Measurements from ENCODE around the gene TTC12. TPM values are rescaled to one million over a fixed set of nuclear protein-coding genes. Genes with fewer than 3 reads are reported as not detected.

TTC12 gene, protein sequence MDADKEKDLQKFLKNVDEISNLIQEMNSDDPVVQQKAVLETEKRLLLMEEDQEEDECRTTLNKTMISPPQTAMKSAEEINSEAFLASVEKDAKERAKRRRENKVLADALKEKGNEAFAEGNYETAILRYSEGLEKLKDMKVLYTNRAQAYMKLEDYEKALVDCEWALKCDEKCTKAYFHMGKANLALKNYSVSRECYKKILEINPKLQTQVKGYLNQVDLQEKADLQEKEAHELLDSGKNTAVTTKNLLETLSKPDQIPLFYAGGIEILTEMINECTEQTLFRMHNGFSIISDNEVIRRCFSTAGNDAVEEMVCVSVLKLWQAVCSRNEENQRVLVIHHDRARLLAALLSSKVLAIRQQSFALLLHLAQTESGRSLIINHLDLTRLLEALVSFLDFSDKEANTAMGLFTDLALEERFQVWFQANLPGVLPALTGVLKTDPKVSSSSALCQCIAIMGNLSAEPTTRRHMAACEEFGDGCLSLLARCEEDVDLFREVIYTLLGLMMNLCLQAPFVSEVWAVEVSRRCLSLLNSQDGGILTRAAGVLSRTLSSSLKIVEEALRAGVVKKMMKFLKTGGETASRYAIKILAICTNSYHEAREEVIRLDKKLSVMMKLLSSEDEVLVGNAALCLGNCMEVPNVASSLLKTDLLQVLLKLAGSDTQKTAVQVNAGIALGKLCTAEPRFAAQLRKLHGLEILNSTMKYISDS
- polyA plus RNA-seq (2013, experiment 1 of 2; ENCODE audit: insufficient read length) = 3.6 TPM
- polyA plus RNA-seq (2013, experiment 2 of 2; ENCODE audit: insufficient read length) = 3.0 TPM

DNA sequence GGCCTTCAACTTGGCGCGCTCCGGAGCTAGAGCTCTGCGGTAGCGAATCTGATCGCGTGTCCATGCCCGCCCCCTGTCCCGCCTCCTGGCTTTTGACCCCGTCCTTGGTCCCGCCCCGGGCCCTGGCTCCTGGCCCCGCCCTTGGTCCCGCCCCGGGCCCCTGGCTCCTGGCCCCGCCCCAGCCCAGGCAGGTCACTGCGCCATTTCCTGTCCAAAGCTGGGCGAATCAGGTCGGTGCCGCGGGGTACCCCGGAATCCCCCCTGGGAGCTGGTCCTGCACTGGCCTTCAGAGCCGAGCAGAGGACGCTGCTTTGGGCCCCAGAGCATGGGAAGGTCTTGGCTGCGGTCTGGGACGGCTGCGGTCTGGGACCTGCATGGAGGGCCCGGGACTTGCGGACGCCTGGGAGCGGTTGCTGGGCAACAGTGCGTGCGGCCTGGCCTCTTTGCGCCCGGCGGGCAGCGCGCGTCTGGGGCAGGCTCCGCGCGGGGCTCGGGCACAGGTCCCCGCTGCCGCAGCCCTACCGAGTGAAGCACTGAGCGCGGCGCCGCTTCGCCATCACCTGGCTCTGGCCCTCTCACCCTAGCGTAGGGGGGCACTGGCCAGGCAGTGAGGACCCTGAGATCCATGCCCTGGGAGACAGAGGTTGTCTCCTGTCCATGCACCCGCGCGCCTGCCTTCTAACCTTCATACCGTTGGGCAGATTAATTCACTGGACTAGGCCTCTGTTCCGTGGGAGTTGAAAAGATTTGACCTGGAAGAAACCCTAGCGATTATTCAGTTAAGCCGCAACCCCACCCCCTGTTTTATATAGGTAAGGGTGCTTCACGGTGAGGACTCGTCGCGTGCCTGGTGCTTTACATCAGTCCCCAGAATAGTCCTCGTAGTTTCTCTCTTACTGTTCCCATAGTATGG lies at the start of gene TTC12:
Gene TTC12 (plus strand): TSS at position 195 of the 913 bp plus-strand sequence. CDS start 1,675 bp downstream, outside the sequence.
- peak; percentile 77 for DNase-seq

- DNase-seq = no peak
These were observed 49.0 kb upstream of the TTC12 start for GRCh38 chr11:113265362-113265761.

DNA sequence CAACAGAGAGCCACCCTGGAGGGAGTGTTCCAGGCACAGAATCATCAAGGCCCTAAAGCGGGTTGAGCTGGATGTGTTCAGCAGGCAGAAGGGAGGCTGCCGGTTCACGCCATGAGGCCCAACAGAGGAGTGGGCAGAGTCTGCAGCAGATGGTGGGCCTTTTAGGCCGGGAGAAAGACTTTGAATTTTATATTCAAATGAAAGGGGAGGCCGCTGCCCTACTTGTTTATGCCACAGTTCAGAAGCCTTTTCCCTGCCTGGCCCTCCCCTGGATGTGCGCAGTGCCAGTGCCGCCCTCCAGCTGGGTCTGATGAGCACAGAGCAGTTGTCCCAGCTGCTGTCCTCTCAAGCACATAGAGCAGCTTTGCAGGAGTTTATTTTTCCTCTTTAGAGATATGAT lies 46.9 kb upstream of the TTC12 start:
- no peak for DNase-seq

DNA sequence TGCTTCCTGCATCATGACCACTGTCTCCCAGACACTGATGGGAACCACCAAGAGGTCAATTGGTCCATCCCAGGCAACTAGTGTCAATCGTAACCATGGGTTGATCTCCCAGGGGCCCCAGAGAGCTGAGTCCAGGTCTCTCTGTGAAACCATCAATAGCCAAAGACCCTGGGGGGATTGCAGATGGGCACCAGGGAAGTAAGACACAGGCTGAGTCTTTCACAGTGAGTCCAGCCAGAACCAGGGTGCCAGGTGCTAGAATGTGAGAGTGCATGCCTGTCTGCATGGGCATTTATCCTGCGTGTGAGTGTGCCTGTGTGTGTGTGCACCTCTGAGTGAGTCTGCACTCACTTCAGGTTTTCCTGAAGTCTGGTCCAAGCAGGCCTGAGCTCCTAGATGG lies 45.3 kb upstream of the TTC12 start:
- DNase-seq = no peak

DNA sequence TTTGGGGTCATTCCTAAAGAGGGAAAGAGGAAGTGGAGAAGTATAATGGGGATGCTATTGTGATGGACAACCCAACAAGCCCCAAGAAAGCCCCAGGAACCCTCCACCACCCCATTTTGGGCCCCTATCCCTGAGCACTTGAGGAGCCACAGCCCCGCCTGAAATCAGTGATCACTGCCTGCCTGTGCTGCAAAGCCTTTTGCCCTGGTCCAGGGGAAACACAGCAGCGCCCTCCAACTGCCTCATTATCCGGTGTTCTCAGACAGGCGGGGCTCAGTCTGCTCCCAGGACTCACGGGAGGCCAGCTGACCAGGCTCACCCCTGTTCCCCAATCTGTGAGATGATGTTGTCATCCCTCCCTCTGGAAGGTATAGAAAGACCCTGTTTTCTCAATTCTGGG lies 44.7 kb upstream of the TTC12 start:
- no peak for DNase-seq

- no peak for DNase-seq
These were observed 44.3 kb upstream of the TTC12 start for GRCh38 chr11:113270080-113270479.

- DNase-seq = no peak
These were observed 42.7 kb upstream of the TTC12 start for GRCh38 chr11:113271551-113272245.

- no peak for DNase-seq
These were observed 42.1 kb upstream of the TTC12 start for GRCh38 chr11:113272281-113272680.

- DNase-seq = no peak
These were observed 41.3 kb upstream of the TTC12 start for GRCh38 chr11:113272927-113273615.

DNA sequence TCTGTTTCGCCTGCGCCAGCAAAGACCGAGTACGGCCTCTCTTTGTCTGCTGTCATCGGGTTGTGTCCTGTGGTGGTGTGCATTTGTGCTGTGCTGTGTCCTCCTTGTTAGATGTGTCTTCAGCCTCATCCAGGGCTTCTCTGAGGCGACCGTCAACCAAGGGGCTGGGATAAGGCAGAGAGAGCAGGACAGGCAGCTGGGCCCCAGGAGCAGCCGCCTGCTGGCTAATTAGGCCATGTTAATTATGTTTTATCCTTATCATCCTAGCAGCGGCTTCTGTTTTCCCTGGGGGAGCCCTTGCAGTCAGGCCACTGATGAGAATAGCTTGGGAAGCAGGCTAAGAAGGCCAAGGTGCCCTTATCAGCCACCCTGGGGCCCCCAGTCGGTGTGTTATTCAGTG lies 40.7 kb upstream of the TTC12 start:
- no peak for DNase-seq

- DNase-seq = no peak
These were observed 39.4 kb upstream of the TTC12 start for GRCh38 chr11:113274713-113275582.

- DNase-seq = no peak
These were observed 38.8 kb upstream of the TTC12 start for GRCh38 chr11:113275602-113276001.

DNA sequence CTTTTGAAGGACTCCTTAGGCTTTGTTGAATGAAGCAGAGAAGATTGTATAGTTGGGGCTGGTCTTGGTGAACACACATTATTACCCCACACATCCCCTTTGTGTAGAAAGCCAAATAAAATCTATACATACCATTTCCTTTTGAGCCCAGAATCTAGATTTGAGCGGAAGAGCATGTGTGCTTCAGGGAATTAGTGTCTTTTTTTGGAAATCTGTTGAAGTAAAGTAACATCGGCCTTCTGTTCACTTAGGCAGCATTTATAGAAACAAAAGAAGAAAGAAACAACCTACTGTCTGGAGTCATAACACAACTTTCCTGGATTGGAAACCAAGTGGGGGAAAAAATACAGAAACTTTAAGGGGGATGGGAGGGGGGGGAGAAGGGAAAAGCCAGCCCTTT lies 37.9 kb upstream of the TTC12 start:
- no peak for DNase-seq

- no peak for DNase-seq
These were observed 36.5 kb upstream of the TTC12 start for GRCh38 chr11:113277907-113278306.

- no peak for DNase-seq
These were observed 35.9 kb upstream of the TTC12 start for GRCh38 chr11:113278481-113278880.

GRCh38 chr11:113278925-113279324 lies 35.5 kb upstream of the TTC12 start:
- DNase-seq = no peak

- DNase-seq = no peak
These were observed 34.8 kb upstream of the TTC12 start for GRCh38 chr11:113279591-113279990.

DNA sequence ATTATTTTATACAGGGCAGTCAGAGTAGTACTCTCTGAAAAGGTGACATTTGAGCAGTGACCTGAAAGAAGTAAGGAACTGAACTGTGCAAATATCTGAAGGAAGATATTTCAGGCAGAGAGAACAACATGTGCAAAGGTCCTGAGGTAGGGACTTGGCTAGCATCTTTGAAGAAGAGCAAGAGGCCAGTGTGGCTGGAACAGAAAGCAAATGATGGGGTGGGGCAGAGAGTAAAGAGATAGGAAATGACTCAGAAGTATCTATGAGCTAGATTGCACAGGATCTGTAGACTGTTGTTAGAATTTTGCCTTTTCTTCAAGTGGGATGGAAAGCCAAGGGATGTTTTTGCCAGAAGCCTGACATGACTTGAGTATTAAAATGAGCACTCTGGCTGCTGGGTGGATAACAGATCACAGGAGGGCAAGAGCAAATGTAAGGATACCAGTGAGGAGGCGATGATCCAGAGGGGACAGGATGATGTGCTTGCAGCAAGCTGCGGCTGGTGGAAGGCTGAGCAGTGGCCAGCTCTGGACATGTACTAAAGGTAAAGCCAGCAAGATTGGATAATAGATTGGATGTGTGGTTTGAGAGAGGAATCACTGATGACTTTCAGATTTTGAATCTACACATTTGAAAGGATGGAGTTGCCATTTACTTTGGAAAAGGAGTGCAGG lies 33.2 kb upstream of the TTC12 start:
- DNase-seq = no peak

DNA sequence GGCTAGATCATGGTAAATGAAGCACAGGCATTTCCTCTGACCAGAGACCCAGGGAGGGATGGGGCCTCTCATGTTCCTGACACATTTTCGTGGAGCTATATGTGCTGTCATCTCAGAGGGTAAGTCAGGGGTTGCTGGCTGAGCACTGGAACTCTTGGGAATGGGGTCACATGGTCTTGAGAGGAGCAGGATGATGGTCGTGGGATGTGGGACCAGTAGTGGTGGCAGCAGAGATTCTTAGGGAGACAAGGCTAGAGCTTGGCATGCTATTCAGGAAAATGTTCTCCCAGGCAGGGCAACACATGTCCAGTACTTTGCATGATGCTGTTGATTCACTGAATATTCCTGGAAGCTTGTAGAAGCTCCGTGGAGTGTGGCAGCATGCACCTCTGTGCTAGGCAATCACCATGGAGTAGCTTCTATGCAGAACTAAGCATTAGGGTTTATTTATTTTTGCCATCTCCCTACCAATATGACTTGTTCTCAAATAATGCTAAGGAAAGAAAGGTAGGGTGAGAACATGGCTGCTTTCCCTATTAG lies 31.4 kb upstream of the TTC12 start:
- no peak for DNase-seq

DNA sequence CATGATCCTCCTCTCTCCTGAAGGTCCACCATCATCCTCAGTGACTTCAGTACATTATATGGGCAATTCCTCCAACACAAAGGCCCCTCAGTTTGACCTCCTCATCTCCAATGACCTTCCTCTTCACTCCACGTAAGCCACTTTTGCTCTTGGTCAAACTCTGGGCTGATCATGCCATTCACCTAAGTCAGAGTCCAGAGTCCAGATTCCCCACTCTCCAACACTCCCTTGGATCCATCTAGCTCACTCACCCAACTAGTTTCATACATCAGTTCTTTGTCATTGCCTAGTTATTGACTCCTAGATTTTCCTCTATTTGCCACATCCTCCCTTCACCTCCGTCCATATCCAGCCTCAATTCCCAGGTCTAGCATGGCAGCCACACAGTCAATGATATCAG lies 30.5 kb upstream of the TTC12 start:
- no peak for DNase-seq
